CD14-positive monocyte (primary cell): Measurements from ENCODE around the gene PDE6H. TPM values are rescaled to one million over a fixed set of nuclear protein-coding genes. Genes with fewer than 3 reads are reported as not detected.

ENCODE experiments used
- DNase-seq, 3 donors: peaks; one replicate each; pipeline ENCODE4 v3.0.0-alpha.2; 2011 to 2022
- H2AFZ ChIP-seq: 2 replicates; pipeline ENCODE4 v1.6.0; 2012; ENCODE audit warnings: mild to moderate bottlenecking, low read depth, low read length, inconsistent platforms; ENCODE audit not compliant: insufficient read depth, poor library complexity, severe bottlenecking
- H3K27ac ChIP-seq, 2 donors: 1 replicate in 1 of 2; 2 replicates in 1 of 2; pipeline ENCODE4 v1.5.1; 2012 to 2013; ENCODE audit warnings: low read length in 2 of 2, control low read depth in 1 of 2, inconsistent platforms in 1 of 2, low read depth in 1 of 2, mild to moderate bottlenecking in 1 of 2
- H3K27me3 ChIP-seq, 2 donors: one replicate each; pipeline versions ENCODE4 v1.6.0 to v1.6.1; 2011 to 2013; ENCODE audit warnings: low read length in 2 of 2; ENCODE audit not compliant: control insufficient read depth in 2 of 2, insufficient read depth in 2 of 2
- H3K36me3 ChIP-seq, 2 donors: replicated peaks in 1 of 2; 1 replicate in 1 of 2; 2 replicates in 1 of 2; pipeline versions ENCODE4 v1.5.1 to v1.6.1; 2012 to 2013; ENCODE audit warnings: low read length in 2 of 2, control low read depth in 1 of 2, inconsistent platforms in 1 of 2, mild to moderate bottlenecking in 1 of 2; ENCODE audit not compliant: insufficient read depth in 2 of 2, control insufficient read depth in 1 of 2
- H3K4me1 ChIP-seq, 2 donors: 1 replicate in 1 of 2; 2 replicates in 1 of 2; pipeline versions ENCODE4 v1.5.1 to v1.6.1; 2012 to 2013; ENCODE audit warnings: low read length in 2 of 2, control low read depth in 1 of 2, inconsistent platforms in 1 of 2, mild to moderate bottlenecking in 1 of 2, moderate library complexity in 1 of 2; ENCODE audit not compliant: insufficient read depth in 2 of 2, control insufficient read depth in 1 of 2
- H3K4me2 ChIP-seq: replicated peaks from 2 replicates; pipeline ENCODE3; 2012; ENCODE audit warnings: low read length, moderate library complexity, mild to moderate bottlenecking; ENCODE audit not compliant: poor library complexity, severe bottlenecking; ENCODE audit errors: extremely low read depth
- H3K4me3 ChIP-seq, 3 experiments: fragments of 200-600 bp in 1 of 3; sonication (generic) in 1 of 3; replicated peaks in 1 of 3; 1 replicate in 2 of 3; 2 replicates in 1 of 3; pipeline ENCODE4 v1.5.1; 2011 to 2013; ENCODE audit warnings: low read length in 3 of 3, mild to moderate bottlenecking in 3 of 3, control low read depth in 2 of 3, low read depth in 2 of 3, inconsistent platforms in 1 of 3, moderate library complexity in 1 of 3
- H3K79me2 ChIP-seq: 2 replicates; pipeline ENCODE4 v1.6.0; 2012; ENCODE audit warnings: mild to moderate bottlenecking, control low read depth, inconsistent platforms, low read length, moderate library complexity; ENCODE audit not compliant: insufficient read depth
- H3K9ac ChIP-seq: 2 replicates; pipeline ENCODE4 v1.6.0; 2017; ENCODE audit warnings: low read length, mild to moderate bottlenecking; ENCODE audit not compliant: insufficient read depth, poor library complexity, severe bottlenecking
- H3K9me3 ChIP-seq, 2 donors: replicated peaks in 1 of 2; 1 replicate in 1 of 2; 2 replicates in 1 of 2; pipeline versions ENCODE4 v1.5.1 to v1.6.1; 2012 to 2013; ENCODE audit warnings: low read length in 2 of 2, control low read depth in 1 of 2; ENCODE audit not compliant: control insufficient read depth in 1 of 2, insufficient read depth in 1 of 2
- H4K20me1 ChIP-seq: 2 replicates; pipeline ENCODE4 v1.6.0; 2012; ENCODE audit warnings: mild to moderate bottlenecking, low read length, control low read depth, moderate library complexity; ENCODE audit not compliant: insufficient read depth
- H3K27ac Mint-ChIP-seq, 7 donors: one replicate each; pipeline ENCODE4 v1.8.0; 2020; ENCODE audit warnings: mild to moderate bottlenecking in 7 of 7, mixed read lengths in 7 of 7, moderate library complexity in 6 of 7, inconsistent platforms in 2 of 7
- H3K27me3 Mint-ChIP-seq, 3 donors: one replicate each; pipeline ENCODE4 v1.8.0; 2021 to 2022; ENCODE audit warnings: low read depth in 3 of 3, mild to moderate bottlenecking in 3 of 3, mixed read lengths in 3 of 3, moderate library complexity in 3 of 3, inconsistent platforms in 1 of 3
- H3K36me3 Mint-ChIP-seq, 2 donors: one replicate each; pipeline ENCODE4 v1.8.0; 2020; ENCODE audit warnings: mixed read lengths in 2 of 2, inconsistent platforms in 1 of 2, mild to moderate bottlenecking in 1 of 2
- H3K4me1 Mint-ChIP-seq: one replicate; pipeline ENCODE4 v1.8.0; 2020; ENCODE audit warnings: mild to moderate bottlenecking, mixed read lengths
- H3K4me3 Mint-ChIP-seq, 2 donors: one replicate each; pipeline ENCODE4 v1.8.0; 2020; ENCODE audit warnings: mild to moderate bottlenecking in 2 of 2, mixed read lengths in 2 of 2, moderate library complexity in 1 of 2
- H3K9me3 Mint-ChIP-seq, 7 donors: one replicate each; pipeline ENCODE4 v1.8.0; 2020 to 2022; ENCODE audit warnings: mixed read lengths in 7 of 7, mild to moderate bottlenecking in 6 of 7, moderate library complexity in 6 of 7, inconsistent platforms in 2 of 7
- WGBS: methylation state at CpG from one replicate; pipeline ENCODE4 v1.1.5; 2013; ENCODE audit warnings: missing lambda C conversion rate; ENCODE audit not compliant: insufficient coverage; 5-methylcytosine and 5-hydroxymethylcytosine counted together
- intact Hi-C, 2 donors: fragments of 100-400 bp; cut with micrococcal nuclease; formaldehyde crosslinking; loops; one replicate each; pipeline versions ENCODE4 v1.15.0 to v1.15.1; 2023
- polyA plus RNA-seq, 3 donors: library from polyadenylated mRNA; depleted of rRNA in 1 of 3; unstranded in 2 of 3; stranded (reverse) in 1 of 3; fragments of 300-500 nt in 2 of 3; fragments of >200 nt in 1 of 3; fragmentation: Illumina TruSeq in 2 of 3; gene quantifications; 1 replicate in 2 of 3; 2 replicates in 1 of 3; pipeline ENCODE4 v1.2.3, GENCODE V29; 2012 to 2021
- TF ChIP-seq, protein P1 (sequence below): fragments of 200-600 bp; IDR thresholded peaks from one replicate; pipeline ENCODE4 v1.8.0; 2022; ENCODE audit warnings: antibody characterized with exemption, mild to moderate bottlenecking

PDE6H gene
- polyA plus RNA-seq, 3 donors: 0.33 to 0.56 TPM; not detected in 1

DNA sequence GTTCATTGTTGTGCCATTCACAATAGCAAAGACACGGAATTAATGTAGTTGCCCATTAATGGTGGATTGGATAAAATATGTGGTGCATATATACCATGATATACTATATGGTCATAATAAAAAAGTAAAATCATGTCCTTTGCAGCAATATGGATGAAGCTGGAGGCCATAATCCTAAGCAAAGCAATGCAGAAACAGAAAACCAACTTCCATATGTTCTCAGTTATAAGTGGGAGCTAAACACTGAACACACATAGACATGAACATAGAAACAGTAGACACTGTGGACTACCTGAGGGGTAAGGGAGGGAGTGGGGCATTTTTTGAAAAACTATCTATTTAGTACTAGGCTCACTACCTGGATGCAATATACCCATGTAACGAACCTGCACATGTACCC lies 31.5 kb upstream of the PDE6H start:
- Mint-ChIP-seq H3K27ac (peak overlapping the region in 1 of 7 donors; percentile 58), H3K36me3 (peaks cover 63 to 74% of the 10 kb centered on the region in 2 donors), H3K4me3 (no peak overlapping the region), H3K9me3 (no peaks in the 10 kb centered on the region), H3K27me3 (no peaks in the 10 kb centered on the region), H3K4me1 (peaks cover 35% of the 10 kb centered on the region)
- no peak overlapping the region for H3K9ac ChIP-seq
- peaks cover 32% of the 10 kb centered on the region for H3K79me2 ChIP-seq
- no peak overlapping the region for H3K4me3 ChIP-seq
- TF ChIP-seq, protein P1, sequence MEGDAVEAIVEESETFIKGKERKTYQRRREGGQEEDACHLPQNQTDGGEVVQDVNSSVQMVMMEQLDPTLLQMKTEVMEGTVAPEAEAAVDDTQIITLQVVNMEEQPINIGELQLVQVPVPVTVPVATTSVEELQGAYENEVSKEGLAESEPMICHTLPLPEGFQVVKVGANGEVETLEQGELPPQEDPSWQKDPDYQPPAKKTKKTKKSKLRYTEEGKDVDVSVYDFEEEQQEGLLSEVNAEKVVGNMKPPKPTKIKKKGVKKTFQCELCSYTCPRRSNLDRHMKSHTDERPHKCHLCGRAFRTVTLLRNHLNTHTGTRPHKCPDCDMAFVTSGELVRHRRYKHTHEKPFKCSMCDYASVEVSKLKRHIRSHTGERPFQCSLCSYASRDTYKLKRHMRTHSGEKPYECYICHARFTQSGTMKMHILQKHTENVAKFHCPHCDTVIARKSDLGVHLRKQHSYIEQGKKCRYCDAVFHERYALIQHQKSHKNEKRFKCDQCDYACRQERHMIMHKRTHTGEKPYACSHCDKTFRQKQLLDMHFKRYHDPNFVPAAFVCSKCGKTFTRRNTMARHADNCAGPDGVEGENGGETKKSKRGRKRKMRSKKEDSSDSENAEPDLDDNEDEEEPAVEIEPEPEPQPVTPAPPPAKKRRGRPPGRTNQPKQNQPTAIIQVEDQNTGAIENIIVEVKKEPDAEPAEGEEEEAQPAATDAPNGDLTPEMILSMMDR: no peak
- WGBS: no CpG with 5 or more reads among the region's 2 CpGs
- intact Hi-C loops: no loop called here
- peaks cover 82% of the 10 kb centered on the region for H4K20me1 ChIP-seq
- H3K4me1 ChIP-seq: peaks cover 6 to 21% of the 10 kb centered on the region in 2 donors
- no peak for DNase-seq
- H3K27ac ChIP-seq: peak overlapping the region in 1 of 2 donors; percentile 63
- H3K4me2 ChIP-seq: no peak overlapping the region
- H3K9me3 ChIP-seq: no peaks in the 10 kb centered on the region
- peaks cover 46 to 89% of the 10 kb centered on the region in 2 donors for H3K36me3 ChIP-seq
- H3K27me3 ChIP-seq: no peaks in the 10 kb centered on the region
- no peak overlapping the region for H2AFZ ChIP-seq

DNA sequence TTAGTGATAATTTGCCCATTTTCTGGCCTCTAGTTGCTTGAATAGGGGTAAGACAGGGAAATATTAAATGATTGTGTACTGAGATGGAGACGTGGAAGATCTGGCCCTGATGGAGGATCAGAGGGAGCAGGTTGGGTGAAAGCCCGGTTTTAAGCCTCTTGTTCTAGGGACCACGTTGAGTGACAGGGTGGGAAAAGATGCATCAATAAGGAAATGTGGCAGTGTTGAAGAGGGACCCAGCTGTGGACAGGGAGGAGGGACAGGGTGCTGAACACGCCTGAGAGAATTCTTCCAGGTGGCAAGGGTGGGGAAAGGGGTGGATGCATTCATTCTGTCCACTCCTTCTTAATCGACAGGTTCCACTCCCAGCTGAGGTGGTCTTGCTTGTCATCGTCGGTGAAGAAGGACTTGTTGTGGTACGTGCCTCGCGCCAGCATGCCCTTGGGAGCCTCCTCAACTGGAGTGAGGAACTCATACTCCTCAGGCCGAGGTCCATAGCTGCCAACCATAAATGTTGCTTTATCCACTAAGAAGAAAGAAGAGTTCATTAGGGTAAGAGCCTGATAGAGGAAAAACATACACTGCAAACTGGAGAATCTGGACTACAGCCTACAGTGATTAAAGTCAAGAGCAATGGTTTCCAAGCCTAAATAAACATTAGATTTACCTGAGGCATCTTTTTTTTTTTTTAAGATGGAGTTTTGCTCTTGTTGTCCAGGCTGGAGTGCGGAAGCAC lies 30.5 kb upstream of the PDE6H start:
- peaks cover 63 to 76% of the 10 kb centered on the region in 2 donors for H3K36me3 Mint-ChIP-seq
- no peak for DNase-seq
- no peaks in the 10 kb centered on the region for H3K9me3 Mint-ChIP-seq
- Histone ChIP-seq H3K4me3 (no peak overlapping the region), H4K20me1 (peaks cover 92% of the 10 kb centered on the region), H3K4me2 (no peak overlapping the region), H3K36me3 (peaks cover 56 to 89% of the 10 kb centered on the region in 2 donors), H3K9me3 (no peaks in the 10 kb centered on the region), H3K4me1 (peaks cover 6 to 21% of the 10 kb centered on the region in 2 donors), H3K79me2 (peaks cover 42% of the 10 kb centered on the region), H3K27ac (peak overlapping the region in 1 of 2 donors; percentile 21), H2AFZ (no peak overlapping the region), H3K27me3 (no peaks in the 10 kb centered on the region), H3K9ac (no peak overlapping the region)
- H3K27me3 Mint-ChIP-seq: no peaks in the 10 kb centered on the region
- H3K27ac Mint-ChIP-seq: peak overlapping the region; percentile 21 to 68 (median 48)
- TF ChIP-seq, protein P1: no peak
- peaks cover 35% of the 10 kb centered on the region for H3K4me1 Mint-ChIP-seq
- H3K4me3 Mint-ChIP-seq: no peak overlapping the region
- WGBS: 90% methylated on average over 7 of the region's 12 CpGs
- intact Hi-C loops: no loop called here
